ENCODE measurements around the gene IKZF5.

- TF ChIP-seq ZNF704 (tag by site-specific recombination; IDR thresholded peaks at IDR 0.05) (no peak), PATZ1 (tag by site-specific recombination; IDR thresholded peaks at IDR 0.05) (no peak), CTCF (tag by site-specific recombination; IDR thresholded peaks at IDR 0.05) (no peak), ZBTB11 (tag by site-specific recombination; conservative IDR thresholded peaks at IDR 0.05; ENCODE audit: low read depth) (no peak), SETDB1 (IDR thresholded peaks at IDR 0.05; ENCODE audit: insufficient read length, low read length) (no peak), ZNF664 (tag by site-specific recombination; IDR thresholded peaks at IDR 0.05) (no peak), SP2 (tag by site-specific recombination; IDR thresholded peaks at IDR 0.05) (no peak), ZBTB8A (tag by site-specific recombination; IDR thresholded peaks at IDR 0.05) (no peak), YY1 (tag by site-specific recombination; IDR thresholded peaks at IDR 0.05) (no peak), BCL6B (tag by site-specific recombination; IDR thresholded peaks at IDR 0.05) (no peak)
These were observed 12.9 kb upstream of the IKZF5 start for GRCh38 chr10:123021517-123021916.

All from HEK293 (cell line).